Measurements from ENCODE around the gene AIDA. TPM values are rescaled to one million over a fixed set of nuclear protein-coding genes. Genes with fewer than 3 reads are reported as not detected.

The AIDA gene
- total and polyA plus RNA-seq, 11 donors = 29.0 to 73.7 (median 46.6) TPM

DNA sequence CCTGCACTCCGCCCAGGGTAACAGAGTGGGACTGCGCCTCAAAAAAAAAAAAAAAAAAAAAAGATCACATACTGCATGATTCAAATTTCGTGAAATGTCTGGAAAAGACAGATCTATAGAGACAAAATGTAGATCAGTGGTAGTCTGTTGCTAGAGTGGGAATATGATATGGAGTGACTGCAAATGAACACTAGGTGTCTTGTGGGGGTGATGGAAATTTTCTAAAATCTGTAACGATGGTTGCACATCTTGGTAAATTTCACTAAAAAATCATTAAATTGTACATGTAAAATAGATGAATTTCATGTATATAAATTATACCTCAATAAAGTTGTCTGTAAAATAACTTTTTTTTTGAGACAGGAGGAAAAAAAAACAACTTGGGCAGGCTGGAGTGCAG, 5.5 kb downstream of the AIDA start:
- ATAC-seq = no peak
- DNase-seq = no peak
- intact Hi-C loops (cut with DNase I) = no loop called here

DNA sequence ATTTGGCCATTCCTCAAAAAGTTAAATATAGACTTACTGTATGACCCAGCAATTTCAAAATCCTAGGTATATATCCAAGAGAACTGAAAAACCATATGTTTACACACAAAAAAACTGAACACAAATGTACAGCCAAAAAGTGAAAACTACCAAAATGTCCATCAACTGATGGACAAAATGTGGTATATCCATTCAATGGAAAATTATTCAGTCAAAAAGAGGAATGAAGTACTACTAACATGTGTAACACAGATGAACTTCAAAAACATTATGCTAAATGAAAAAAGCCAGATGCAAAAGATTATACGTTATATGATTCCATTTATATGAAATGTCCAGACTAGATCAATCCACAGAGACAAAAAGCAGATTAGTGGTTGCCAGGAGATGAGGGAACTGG, 8.0 kb downstream of the AIDA start:
- H3K9me3 ChIP-seq = peaks cover 0 to 7% (median 0%) of the 10 kb centered on the region in 12 donors
- intact Hi-C loops (cut with DNase I) = no loop called here
- TF ChIP-seq CTCF (IDR thresholded peaks at IDR 0.05) (no peak), POLR2A (IDR thresholded peaks at IDR 0.05) (no peak)
- ATAC-seq (no peak), DNase-seq (no peak)
- peaks cover 0 to 6% (median under 1%) of the 10 kb centered on the region in 12 donors for H3K4me1 ChIP-seq
- H3K4me3 ChIP-seq = no peak overlapping the region
- H3K27me3 ChIP-seq = no peaks in the 10 kb centered on the region
- WGBS, 4 donors = 83 to 100% (median 93%) methylated on average over 1 of the region's 1 CpG
- peaks cover 0 to 38% (median 29%) of the 10 kb centered on the region in 9 donors for H3K36me3 ChIP-seq
- H3K27ac ChIP-seq = no peak overlapping the region

More for the DNA sequence above, 5.5 kb downstream of the AIDA start:
- peaks cover 0 to 26% (median 18%) of the 10 kb centered on the region in 12 donors for H3K4me1 ChIP-seq
- H3K27ac ChIP-seq = no peak overlapping the region
- no peaks in the 10 kb centered on the region for H3K27me3 ChIP-seq
- peaks cover 0 to 14% (median 11%) of the 10 kb centered on the region in 9 donors for H3K36me3 ChIP-seq
- WGBS, 4 donors = 67 to 98% (median 81%) methylated on average over 4 of the region's 4 CpGs
- peaks cover 0 to 7% (median 0%) of the 10 kb centered on the region in 12 donors for H3K9me3 ChIP-seq
- H3K4me3 ChIP-seq = no peak overlapping the region
- TF ChIP-seq POLR2A (IDR thresholded peaks at IDR 0.05) (no peak), CTCF (IDR thresholded peaks at IDR 0.05) (no peak)

GRCh38 chr1:222702210-222702609, 10.1 kb downstream of the AIDA start:
- DNase-seq (no peak), ATAC-seq (no peak)
- H3K27ac ChIP-seq = no peak overlapping the region
- H3K4me3 ChIP-seq = no peak overlapping the region
- peaks cover 0 to 46% (median 29%) of the 10 kb centered on the region in 9 donors for H3K36me3 ChIP-seq
- H3K4me1 ChIP-seq = peaks cover 0 to 10% (median 2%) of the 10 kb centered on the region in 12 donors
- WGBS, 4 donors = 85 to 92% (median 89%) methylated on average over 4 of the region's 4 CpGs
- no peaks in the 10 kb centered on the region for H3K27me3 ChIP-seq
- intact Hi-C loops (cut with DNase I) = no loop called here
- no peak for TF ChIP-seq POLR2A (IDR thresholded peaks at IDR 0.05)
- no peak for TF ChIP-seq CTCF (IDR thresholded peaks at IDR 0.05)
- peaks cover 0 to 7% (median 0%) of the 10 kb centered on the region in 12 donors for H3K9me3 ChIP-seq

DNA sequence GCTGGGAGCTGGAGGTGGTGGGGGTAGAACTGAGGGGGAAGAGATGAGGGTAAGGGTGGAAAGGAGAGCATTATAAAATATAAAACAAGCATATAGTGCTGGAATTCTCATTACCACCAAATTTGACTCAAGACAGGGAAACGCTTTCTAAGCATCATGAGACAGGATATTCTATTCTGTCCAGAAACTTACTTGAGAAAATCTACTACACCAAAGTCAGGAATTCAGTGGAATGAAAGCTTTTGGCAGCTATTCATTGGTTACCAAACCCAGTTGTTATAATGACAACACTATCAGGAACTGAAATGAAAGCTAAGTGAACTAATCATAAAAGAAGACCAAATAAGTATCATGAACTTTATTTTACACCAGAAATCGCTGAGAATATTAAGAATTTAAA, 14.5 kb downstream of the AIDA start:
- intact Hi-C loops (cut with DNase I) = no loop called here
- H3K36me3 ChIP-seq = peaks cover 0 to 60% (median 39%) of the 10 kb centered on the region in 9 donors
- peak in 1 of 4 donors; percentile 22 for ATAC-seq

More for the DNA sequence above, 14.5 kb downstream of the AIDA start:
- DNase-seq = no peak
- whole genome bisulfite sequencing, 4 donors = 67 to 81% (median 73%) methylated on average over 2 of the region's 2 CpGs
- no peak for TF ChIP-seq CTCF (IDR thresholded peaks at IDR 0.05)
- no peak for TF ChIP-seq POLR2A (IDR thresholded peaks at IDR 0.05)
- Histone ChIP-seq H3K27me3 (no peaks in the 10 kb centered on the region), H3K9me3 (no peaks in the 10 kb centered on the region), H3K4me1 (peaks cover 0 to 16% (median 2%) of the 10 kb centered on the region in 12 donors), H3K27ac (peak overlapping the region in 1 of 12 donors; percentile 23), H3K4me3 (no peak overlapping the region)

Measured in heart left ventricle (tissue), 16 donors.